Cerebellar cortex (tissue), 1 donor: ENCODE data around the gene STK4.

Source experiments
- DNase-seq: peaks from one replicate; pipeline ENCODE4 v3.0.0-alpha.2; 2015; ENCODE audit warnings: low spot score

Gene STK4

DNA sequence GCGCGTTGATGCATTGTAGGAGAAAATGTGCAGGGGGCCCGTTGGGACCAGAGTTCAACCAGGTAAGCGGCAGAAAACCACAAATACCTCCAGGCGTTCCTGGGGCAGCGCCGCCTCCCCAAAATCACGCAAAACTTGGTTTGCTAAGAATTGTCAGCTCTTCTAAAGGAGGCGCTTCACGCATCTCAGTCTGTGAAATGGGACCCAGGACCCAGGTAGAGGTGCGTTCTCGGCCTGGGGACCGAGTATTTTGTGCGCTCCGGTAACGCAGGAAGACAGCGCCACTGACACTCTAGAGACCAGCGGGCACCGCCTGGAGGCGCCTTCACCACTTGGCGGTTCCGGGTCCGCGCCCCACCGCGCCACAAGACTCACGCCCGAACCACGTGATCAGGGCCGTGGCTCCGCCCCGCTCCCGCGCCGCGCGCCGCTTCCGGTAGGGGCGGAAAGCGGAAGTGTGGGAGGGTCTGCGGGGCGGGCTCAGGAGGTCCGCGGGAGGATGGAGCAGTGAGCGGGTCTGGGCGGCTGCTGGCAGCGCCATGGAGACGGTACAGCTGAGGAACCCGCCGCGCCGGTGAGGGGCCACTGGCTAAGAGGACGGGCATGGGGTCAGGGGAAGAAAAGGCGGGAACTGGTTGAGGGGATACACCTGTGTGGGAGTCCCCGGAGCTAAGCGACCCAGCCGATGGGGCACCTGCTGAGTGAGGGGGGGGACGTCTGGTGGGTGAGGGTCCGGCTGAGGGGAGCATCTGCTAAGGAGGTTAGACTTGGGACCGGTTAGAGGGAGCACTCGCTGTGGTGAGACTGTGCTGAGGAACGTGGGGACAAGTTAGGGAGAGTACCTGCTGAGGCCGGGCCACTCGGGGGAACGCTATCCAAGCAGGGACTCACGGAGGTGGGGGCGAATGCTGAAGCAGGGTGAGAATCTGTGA lies at the start of gene STK4:
STK4 (plus strand) TSS at position 483 of the 932 bp plus-strand sequence; CDS start at position 540, 57 bp downstream.
- DNase-seq: peak; percentile 92

- DNase-seq: no peak
These were observed 49.7 kb upstream of the STK4 start for GRCh38 chr20:44916586-44916985.

DNA sequence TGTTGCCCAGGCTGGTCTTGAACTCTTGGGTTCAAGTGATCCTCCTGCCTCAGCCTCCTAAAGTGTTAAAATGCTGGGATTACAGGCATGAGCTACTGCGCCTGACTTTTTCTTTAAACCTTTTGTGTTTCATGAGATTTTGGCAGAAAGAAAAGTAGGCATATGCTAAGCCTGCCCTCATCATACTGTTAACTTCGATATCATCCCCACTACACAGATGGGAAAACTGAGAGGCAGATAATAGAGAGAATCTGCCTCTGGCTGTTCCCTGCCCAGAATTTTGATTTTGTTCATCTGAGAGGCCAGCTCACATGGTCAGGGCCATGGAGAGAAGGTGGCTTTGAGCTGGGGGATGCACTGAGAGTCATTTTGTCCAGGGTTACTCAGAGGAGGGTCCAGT lies 48.9 kb upstream of the STK4 start:
- DNase-seq: no peak

DNA sequence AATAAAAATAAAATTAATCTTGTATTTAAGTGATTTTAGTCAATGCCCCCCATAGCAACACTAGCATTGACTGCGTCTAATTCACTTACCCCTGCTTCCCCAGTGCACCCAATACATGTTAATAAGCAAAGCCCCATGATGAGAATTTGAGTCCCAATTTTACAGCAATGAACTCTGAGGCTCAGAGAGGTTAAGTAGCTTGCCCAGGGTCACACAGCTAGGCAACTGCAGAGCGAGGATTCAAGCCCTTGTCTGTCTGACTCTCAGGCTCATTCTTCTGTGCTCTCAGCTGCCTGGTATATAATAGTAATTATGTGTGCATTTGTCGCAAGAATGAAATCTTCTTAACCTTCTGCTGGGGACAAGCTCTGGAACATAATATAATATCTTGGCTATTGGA lies 48.0 kb upstream of the STK4 start:
- no peak for DNase-seq

GRCh38 chr20:44918761-44919160 lies 47.6 kb upstream of the STK4 start:
- DNase-seq: no peak

- DNase-seq: no peak
These were observed 44.9 kb upstream of the STK4 start for GRCh38 chr20:44921447-44921846.

DNA sequence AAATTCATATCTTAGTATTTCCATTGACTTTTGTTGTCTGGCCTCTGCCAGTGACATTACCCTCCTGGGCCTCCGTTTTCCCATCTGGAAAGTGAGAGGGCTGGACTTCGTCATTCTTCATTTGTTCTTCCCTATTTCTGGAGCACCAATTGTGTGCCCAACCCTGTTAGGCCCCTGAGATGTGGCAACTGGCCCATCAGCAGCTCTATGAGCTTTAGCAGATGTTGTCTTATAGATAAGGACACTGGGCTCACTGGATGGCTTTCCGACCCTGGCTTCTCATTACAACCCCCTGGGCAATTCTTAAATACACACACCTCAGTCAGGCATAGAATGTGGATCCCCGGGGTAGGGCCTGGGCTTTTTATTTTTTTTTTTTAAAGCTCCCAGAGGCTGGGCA lies 41.8 kb upstream of the STK4 start:
- no peak for DNase-seq

DNA sequence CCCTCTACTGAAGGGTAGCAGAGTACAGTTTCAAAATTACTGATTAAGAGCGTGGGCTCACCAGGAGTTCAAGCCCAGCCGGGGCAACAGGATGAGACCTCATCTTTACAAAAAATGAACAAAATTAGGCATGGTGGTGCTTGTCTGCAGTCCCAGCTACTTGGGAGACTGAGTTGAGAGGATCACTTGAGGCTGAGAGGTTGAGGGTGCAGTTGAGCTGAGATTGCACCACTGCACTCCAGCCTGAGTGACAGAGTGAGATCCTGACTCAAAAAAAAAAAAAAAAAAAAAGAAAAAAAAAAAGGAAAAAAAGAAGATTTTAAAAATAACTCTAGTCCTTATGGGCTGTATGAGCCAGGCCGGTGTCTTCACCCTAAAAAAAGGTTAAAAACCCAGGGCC lies 37.7 kb upstream of the STK4 start:
- no peak for DNase-seq

DNA sequence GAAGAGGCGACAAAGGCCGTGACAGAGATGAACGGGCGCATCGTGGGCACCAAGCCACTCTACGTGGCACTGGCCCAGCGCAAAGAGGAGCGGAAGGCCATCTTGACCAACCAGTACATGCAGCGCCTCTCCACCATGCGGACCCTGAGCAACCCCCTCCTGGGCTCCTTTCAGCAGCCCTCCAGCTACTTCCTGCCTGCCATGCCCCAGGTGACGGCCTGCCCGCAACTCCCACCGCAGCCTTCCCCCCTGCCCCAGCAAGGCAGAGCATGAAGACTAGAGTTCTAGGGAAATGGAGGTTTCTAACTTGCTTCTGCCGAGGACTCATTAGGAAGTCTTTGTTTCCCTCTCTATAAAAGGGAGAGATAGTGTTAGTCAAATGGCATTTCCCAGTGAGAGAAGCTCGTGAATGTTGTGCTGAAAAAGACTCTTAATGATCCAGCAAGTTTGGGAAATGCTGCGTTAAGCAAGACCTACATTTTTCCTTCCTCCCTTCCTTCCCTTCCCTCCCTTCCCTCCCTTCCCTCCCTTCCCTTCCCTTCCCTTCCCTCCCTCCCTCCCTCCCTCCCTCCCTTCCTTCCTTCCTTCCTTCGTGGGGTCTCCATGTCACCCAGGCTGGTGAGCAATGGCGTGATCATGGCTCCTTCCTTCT lies 35.7 kb upstream of the STK4 start:
- DNase-seq: no peak

- no peak for DNase-seq
These were observed 34.4 kb upstream of the STK4 start for GRCh38 chr20:44931911-44932310.

GRCh38 chr20:44932916-44933315 lies 33.4 kb upstream of the STK4 start:
- DNase-seq: no peak

- no peak for DNase-seq
These were observed 29.8 kb upstream of the STK4 start for GRCh38 chr20:44936510-44936909.

DNA sequence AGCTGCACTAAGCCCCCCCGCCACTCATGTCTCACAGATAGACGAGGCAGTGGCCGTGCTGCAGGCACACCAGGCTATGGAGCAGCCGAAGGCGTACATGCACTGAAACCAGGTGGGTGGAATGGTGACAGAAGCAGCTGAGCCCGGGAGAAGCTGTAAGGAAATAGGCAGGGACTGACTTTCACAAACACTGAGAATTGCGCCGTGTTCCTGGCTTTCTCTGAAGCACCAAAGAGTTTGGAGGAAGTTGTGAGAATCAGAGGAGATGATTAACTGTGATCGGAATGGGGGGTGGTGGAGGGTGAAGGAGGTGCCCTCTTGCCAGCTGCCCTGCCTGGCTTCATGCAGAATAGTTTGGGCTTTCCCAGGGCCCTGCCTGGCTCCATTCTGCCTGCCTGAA lies 27.7 kb upstream of the STK4 start:
- DNase-seq: no peak

DNA sequence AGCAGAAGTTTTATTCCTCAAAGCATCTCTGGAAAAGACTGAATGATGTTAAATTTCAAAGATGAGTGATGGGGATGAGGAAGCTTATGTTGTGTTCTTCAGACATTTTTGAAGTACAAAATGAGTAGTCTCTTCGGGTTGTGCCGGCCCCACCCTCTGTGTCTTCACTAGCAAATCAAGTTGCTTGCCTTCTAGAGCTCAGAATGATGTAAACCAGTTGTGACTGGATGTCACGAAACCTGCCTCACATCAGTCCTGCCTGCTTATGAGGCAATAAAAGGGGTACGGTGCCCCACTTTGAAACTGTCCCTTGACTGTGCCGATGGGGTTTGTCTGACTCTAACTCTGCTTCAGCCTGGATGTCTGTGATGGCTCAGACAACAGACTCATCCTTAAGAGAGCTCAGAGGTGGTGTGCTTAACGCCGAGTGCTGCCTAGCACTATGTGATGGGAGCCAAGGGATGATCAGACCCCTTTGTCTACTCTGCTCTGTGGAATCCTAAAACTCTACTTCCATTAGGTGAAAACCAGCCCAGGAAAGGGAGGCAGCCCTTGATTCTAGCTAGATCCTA lies 25.1 kb upstream of the STK4 start:
- no peak for DNase-seq

DNA sequence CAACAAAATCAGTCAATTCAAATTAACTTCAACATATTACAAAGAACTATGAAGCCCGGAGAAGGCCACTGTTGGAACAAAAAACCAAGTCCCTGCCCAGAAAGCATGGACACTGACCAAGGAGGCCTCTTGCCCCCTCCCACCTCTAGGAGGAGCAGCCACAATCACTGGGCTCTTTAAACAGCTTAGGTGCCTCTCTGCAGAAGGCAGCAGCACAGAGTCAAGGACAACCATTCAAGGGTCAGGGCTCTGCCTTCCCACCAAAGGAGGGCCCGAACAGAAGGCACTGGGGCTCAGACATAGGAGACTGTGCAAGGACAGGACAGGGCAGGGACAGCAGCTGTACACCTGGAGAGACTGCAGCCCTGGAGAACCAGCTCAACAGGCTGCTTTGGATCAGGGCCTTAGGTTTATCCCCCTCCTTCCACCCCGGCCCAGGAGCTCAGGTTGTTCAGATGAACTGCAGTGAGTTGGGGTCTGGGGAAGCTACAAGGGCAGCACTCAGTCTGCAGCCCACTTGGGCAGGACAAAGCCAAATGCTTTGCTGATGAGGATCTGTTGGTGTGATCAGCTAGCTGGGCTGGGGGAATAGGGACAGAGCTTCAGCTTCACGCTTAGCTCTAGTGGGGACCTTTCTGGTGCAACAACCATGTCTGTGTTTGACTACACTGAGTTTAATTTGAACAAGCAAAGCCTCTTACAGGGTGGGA lies 23.9 kb upstream of the STK4 start:
- DNase-seq: no peak

- DNase-seq: no peak
These were observed 22.5 kb upstream of the STK4 start for GRCh38 chr20:44943828-44944227.

DNA sequence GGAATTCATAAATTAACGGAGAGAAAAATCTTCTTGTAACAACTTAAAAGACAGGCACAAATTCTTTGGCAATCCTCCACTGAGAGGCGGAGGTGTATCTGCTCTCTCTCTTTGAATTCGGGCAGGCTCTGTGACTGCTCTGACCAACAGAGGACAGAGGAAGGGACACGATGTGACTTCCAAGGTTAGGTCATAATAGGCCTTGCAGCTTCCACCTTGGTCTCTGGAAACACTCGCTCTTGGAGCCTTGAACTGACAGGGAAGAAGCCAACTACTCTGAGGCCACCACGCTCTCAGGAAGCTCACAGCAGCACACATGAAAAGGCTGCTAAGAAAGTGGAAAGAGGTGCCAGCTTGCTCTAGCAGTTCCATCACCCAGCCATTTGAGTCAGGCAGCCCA lies 21.1 kb upstream of the STK4 start:
- DNase-seq: no peak

DNA sequence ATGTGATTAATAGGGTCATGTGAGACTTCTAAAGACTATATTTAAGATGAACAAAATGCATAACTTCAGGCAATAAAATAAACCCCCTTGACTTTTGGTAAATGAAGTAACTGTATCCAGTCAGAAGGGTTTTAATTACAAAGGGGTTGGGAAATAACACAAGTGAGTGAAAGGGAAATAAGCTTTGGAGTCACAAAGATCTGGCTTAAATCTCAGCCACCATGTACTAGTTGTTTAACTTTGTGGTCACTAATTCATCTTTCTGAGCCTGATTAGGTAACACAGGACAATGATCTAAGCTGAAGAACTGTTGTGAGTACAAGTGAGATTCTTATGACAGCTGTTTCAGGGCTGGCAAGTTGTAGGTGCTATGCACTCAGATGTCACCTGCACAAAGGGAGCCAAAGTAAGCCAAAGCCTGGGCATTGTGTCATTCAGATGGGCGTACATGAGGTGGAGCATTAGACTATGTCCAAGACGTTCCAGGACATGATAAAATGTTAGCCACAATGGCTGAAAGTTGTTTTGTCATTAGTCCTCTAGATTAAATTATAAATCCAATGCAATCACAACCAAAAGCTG lies 19.9 kb upstream of the STK4 start:
- DNase-seq: no peak

DNA sequence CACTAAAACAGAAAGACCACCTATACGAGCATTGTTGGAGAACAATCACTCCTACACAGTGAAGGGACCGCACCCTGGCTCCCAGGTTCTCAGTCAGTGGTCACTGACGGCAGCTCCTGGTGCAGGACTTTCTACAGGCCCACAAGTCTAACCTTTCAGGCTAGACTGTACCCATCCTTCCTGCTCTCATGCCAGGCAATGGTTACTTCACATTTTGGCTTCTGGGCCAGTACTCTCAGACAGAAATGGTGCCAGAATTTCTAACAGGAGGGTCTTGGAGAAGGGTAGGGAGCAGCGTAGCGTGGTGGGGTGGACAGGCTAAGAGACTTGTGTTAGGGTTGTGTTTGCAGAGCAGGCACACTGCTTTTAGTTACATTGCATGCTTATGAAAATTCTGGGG lies 18.2 kb upstream of the STK4 start:
- DNase-seq: no peak

GRCh38 chr20:44948513-44948912 lies 17.8 kb upstream of the STK4 start:
- no peak for DNase-seq

GRCh38 chr20:44950368-44950767 lies 15.9 kb upstream of the STK4 start:
- no peak for DNase-seq

- DNase-seq: no peak
These were observed 13.6 kb upstream of the STK4 start for GRCh38 chr20:44952731-44953130.
